Measurements from ENCODE around the gene PGM2L1.
"Not testable (repeated sequence)": the region's sequence is repeated elsewhere in the genome, so short reads cannot be mapped to it uniquely, and the experiment has no call there.

Gene PGM2L1

GRCh38 chr11:74338963-74339362 lies 59.3 kb downstream of the PGM2L1 start:
- DNase-seq (ENCODE audit: low read depth in 3 of 3): no peak

DNA sequence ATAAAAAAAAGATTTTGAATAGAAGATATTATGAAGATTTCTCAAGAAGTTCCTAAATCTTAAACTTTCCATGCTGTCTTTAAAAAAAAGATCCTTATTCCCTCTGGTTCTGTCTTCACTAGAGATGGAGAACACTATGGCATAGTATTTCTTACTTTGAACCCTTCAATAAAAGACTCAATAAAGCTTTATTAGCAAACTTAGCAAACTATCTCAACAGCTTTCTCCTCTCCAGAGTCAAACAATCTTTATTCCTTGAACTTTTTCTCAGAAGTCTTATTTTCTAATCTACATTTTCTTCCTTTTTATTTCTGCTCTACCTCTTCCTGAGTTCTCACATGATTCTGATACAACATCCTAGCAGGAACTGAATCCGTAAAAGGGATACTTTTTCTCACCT lies 65.0 kb downstream of the PGM2L1 start:
- no peak for DNase-seq (ENCODE audit: low read depth in 3 of 3)

DNA sequence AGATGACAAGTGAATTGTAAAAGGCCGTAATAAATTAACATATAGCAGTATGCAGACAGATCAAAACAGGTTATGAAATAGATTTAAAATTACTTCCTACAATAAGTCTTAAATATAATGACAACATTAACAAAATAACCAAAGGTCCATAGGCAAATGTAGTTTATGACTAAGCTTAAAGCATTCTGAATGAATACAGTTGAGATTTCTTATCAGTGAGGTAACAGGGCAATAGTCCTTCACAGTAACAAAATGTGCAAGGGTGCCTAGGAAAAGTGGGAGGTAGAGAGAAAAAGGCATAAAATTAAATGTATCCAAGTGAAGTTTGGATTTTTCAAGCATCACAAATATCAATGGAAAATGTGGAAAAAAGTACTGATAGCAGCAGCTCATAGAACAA lies 65.9 kb downstream of the PGM2L1 start:
- no peak for DNase-seq (ENCODE audit: low read depth in 3 of 3)

DNA sequence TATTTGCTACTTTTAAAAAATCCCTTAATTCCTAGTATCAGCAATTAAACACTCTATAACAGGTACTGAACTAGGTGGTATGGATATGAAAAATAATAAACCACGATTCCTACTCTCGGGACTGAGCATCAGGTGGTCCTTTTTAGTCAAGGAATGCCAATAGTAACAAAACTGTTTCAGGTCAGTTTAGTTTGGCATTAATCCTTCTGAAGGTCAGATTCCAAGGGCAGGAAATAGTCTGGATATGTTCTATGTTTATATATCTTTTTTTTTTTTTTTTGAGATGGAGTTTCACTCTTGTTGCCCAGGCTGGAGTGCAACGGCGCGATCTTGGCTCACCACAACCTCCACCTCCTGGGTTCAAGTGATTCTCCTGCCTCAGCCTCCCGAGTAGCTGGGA lies 67.2 kb downstream of the PGM2L1 start:
- not testable (repeated sequence) for DNase-seq (ENCODE audit: low read depth in 3 of 3)

DNA sequence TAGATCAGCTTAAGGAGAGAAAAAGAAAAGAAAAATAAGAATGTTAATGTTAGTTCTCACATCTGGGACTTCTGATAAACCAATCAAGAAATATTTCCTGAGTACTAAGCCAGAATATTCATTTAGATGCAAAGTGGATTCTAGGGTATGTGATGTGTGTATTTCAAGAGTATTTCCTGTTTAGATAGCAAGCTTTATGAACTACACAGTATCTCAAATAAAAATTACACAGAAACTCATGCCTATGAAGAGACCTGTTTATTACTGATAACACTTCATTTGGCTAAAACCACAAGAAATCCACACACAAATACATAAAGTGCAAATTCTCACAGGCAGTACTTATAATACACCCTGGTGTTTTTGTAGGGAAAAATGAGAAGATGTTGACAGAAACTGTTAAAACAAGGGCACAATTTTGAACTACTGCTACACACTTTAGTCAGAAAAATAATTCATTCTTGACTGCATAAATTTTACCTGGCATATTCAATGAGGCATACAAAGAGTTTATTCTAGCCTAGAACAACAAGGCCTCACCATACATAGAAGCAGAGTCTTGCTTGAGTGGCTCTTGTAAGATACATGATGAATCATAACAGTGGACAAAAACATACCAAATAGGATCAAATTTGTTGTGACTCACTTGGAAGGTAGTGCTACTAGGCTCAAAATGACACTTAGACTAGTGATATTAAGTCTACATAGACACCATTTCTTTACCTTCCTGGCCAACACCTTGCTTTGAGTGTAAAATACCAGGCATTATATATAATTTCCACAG lies 68.0 kb downstream of the PGM2L1 start:
- DNase-seq (ENCODE audit: low read depth in 3 of 3): no peak

- DNase-seq (ENCODE audit: low read depth in 3 of 3): no peak
These were observed 71.2 kb downstream of the PGM2L1 start for GRCh38 chr11:74327076-74327475.

GRCh38 chr11:74326665-74327064 lies 71.6 kb downstream of the PGM2L1 start:
- DNase-seq (ENCODE audit: low read depth in 3 of 3): no peak

- DNase-seq (ENCODE audit: low read depth in 3 of 3): no peak
These were observed 72.3 kb downstream of the PGM2L1 start for GRCh38 chr11:74325649-74326645.

- no peak for DNase-seq (ENCODE audit: low read depth in 3 of 3)
These were observed 75.6 kb downstream of the PGM2L1 start for GRCh38 chr11:74322667-74323066.

- DNase-seq (ENCODE audit: low read depth in 3 of 3): peak in 1 of 3 donors; percentile 8
These were observed 76.6 kb downstream of the PGM2L1 start for GRCh38 chr11:74321487-74322188.

GRCh38 chr11:74320538-74320937 lies 77.7 kb downstream of the PGM2L1 start:
- no peak for DNase-seq (ENCODE audit: low read depth in 3 of 3)

GRCh38 chr11:74319139-74319816 lies 79.0 kb downstream of the PGM2L1 start:
- DNase-seq (ENCODE audit: low read depth in 3 of 3): no peak

GRCh38 chr11:74318241-74318932 lies 79.8 kb downstream of the PGM2L1 start:
- no peak for DNase-seq (ENCODE audit: low read depth in 3 of 3)

GRCh38 chr11:74316772-74317505 lies 81.3 kb downstream of the PGM2L1 start:
- DNase-seq (ENCODE audit: low read depth in 3 of 3): no peak

- DNase-seq (ENCODE audit: low read depth in 3 of 3): no peak
These were observed 85.9 kb downstream of the PGM2L1 start for GRCh38 chr11:74312326-74312725.

GRCh38 chr11:74311352-74311926 lies 86.8 kb downstream of the PGM2L1 start, which contains the start of gene P4HA3:
TSS of gene P4HA3 (minus strand) at chr11:74311640. CDS start at chr11:74311611, 29 bp downstream.
- peak; percentile 30 to 55 (median 32) for DNase-seq (ENCODE audit: low read depth in 3 of 3)

- DNase-seq (ENCODE audit: low read depth in 3 of 3): no peak
These were observed 87.4 kb downstream of the PGM2L1 start for GRCh38 chr11:74310857-74311256.

GRCh38 chr11:74307434-74307833 lies 90.8 kb downstream of the PGM2L1 start:
- DNase-seq (ENCODE audit: low read depth in 3 of 3): no peak

DNA sequence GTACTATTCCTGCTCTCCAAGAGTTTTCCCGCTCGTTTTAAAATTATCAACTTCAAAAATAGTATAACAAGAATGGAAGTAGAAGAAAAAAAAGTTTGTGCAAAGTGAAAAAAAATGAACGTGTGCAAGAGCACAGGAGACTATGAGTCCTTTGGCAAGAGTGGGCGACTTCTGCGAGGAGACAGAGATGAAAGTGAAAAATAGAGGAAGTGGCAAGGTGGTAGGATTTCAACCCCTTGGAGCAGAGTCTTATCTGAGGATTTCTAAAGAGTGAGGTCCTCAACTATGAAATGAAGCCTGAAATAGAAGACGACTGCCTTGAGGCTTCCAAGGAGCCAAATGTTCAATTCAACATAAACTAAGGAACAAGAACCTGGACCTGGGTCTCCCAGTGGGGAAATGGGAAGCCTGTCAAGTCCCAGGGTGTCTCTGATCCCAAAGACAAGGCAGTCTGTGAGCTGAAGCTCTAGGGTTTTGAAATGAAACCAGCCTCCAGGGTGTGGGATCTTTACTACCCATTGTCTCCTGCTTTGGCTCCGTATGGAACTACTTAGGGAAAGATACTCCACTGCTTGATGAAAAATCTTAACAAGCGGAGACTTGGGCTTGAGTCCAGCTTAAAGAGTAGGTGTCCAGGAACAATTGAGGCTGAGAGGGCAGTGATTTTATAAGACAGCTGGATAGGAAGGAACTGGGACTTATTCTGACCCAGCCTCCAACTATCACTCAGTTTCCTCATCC lies 91.6 kb downstream of the PGM2L1 start:
- no peak for DNase-seq (ENCODE audit: low read depth in 3 of 3)

Data from stimulated activated CD4-positive, alpha-beta T cell treated with anti-CD3 and anti-CD28 coated beads, TNF-alpha, amount 100 ng/mL, for 48 hours (primary cell).